Inflammatory macrophage treated with lipopolysaccharide for 1 hour (primary cell): ENCODE results near the gene CHD6.

Experiments
- DNase-seq, 2 donors: peaks; one replicate each; pipeline ENCODE4 v3.0.0-alpha.2; 2020 to 2022

CHD6 gene

GRCh38 chr20:41418739-41419293 lies 199.4 kb downstream of the CHD6 start:
- DNase-seq = no peak

GRCh38 chr20:41418031-41418430 lies 200.1 kb downstream of the CHD6 start:
- no peak for DNase-seq

DNA sequence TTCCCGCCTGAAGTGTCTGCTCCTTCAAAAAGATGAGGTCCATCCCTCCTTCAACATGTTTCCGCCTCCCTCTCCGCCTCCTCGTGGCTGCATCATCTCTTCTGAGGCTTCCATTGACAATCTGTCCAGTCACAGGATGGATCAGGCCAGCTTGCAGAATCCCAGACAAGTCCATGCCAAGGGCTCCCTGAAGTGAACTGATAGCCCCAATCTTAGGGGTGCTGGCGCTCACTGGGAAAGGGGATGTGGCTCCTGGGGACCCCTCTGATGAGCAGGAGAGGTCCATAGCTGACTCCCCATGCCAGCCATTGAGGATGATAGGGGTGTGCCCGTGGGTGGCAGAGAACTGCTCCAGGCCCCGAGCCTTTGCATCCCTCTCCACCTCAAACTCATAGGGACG lies 203.0 kb downstream of the CHD6 start:
- no peak for DNase-seq

DNA sequence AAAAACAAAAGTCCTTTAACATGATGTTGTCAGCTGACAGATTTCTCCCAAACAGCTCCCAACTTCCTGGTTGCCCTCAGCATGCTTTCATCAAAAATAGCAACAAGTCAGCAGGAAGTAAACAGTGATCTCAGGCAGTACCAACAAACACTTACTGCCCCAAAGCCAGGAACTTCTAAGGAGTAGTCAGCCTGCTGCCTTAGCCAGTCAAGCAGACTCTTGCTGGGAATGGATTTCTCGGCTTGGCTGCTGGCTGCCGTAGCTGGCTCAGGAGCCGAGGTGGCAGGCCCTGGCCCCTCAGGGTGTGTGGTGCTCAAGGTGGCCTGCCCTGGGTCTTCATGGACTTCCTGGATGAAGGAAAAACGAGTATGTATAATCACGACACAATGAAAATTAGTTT lies 205.0 kb downstream of the CHD6 start:
- DNase-seq = no peak

- DNase-seq = no peak
Observed at GRCh38 chr20:41412324-41413120, 205.7 kb downstream of the CHD6 start.

DNA sequence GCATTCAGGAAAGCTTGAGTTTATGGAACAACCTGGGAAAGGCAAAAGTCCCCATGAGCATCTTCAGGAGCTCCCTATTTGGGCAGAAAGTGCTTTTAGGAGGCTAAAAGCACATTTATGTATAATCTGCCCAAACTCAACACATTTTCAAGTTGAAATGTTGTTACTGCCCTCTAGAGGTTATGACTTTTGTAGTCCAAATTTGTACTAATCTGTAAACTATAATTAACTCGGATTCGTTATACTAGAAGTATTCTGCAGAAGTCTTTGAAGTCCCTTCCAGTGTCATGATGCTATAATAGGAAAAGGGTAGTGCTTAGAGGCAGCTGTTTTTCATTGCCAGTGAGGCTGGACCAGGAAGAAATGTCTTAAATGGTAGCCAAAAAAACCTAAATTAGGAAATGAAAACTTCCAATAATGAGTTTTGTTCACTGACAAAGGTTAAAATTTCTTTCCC lies 206.8 kb downstream of the CHD6 start:
- DNase-seq = peak in 1 of 2 donors; percentile 7

GRCh38 chr20:41408986-41409385 lies 209.2 kb downstream of the CHD6 start:
- no peak for DNase-seq

- no peak for DNase-seq
Observed at GRCh38 chr20:41408156-41408794, 209.9 kb downstream of the CHD6 start.

- DNase-seq = no peak
Observed at GRCh38 chr20:41407607-41408006, 210.6 kb downstream of the CHD6 start.

DNA sequence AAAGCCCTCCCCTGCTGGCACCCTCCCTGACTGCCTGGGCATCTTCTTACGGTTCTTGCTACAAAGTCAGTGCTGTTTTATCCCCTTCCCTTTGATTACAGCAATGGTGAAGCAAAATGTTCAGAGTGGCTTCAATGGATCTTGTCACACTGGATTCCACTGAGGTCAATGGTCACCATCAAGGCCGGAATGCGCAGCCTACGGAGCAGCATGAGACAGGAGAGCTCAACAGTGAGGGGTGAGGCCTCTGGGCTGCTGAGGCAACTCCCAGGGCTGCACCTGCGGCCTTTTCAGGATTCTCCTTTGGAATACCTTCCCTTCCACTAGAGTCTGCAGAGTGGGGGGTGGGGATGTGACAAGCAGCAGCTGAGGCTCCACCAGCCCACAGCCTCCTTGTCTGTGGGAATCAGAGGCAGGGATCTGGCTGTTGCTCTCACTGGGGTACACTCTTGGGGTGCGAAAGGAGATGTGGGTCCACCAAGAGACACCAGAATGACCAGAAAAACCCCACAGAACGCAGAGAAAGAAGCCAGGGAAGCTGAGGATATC lies 211.2 kb downstream of the CHD6 start:
- no peak for DNase-seq

DNA sequence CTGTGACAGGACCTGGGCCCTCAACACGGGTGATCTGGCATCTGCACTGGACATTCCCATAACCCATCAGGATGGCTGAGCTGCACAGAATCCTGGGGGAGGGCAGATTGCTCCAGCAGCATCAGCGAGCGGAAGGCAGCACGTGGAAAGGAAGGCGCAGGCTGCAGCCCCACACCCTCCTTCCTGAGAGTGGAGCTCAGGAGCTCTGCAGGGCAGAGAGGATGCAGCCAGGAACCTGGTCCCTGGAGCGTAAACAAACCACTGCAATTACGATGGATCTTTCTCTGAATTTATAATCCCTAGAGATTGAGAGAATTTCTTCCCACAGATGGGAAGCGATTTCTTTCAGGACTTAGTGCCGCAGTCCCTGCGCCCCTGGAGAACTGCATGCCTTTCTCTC lies 211.8 kb downstream of the CHD6 start:
- DNase-seq = no peak

GRCh38 chr20:41405436-41405835 lies 212.7 kb downstream of the CHD6 start:
- no peak for DNase-seq

DNA sequence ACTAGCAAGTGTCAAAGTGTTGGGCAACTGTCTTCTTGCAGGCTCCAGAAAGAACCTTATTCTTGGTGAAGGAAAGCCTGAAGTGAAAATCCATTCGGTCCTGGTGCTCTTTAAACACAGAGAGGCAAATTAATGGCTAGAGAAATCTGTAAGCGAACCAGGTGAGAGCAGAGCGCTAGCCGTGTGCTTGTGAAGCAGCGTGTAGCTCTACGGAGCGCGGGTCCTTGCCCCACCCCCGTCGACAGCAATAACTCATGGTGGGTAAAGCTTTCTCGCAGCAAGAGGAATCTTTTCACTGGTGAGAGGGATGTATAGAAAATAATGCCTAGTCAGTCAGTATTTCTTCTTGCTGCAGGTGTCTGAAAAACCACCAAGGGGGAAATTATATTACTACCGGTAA lies 214.6 kb downstream of the CHD6 start:
- no peak for DNase-seq

GRCh38 chr20:41398408-41398807 lies 219.8 kb downstream of the CHD6 start:
- DNase-seq = no peak

DNA sequence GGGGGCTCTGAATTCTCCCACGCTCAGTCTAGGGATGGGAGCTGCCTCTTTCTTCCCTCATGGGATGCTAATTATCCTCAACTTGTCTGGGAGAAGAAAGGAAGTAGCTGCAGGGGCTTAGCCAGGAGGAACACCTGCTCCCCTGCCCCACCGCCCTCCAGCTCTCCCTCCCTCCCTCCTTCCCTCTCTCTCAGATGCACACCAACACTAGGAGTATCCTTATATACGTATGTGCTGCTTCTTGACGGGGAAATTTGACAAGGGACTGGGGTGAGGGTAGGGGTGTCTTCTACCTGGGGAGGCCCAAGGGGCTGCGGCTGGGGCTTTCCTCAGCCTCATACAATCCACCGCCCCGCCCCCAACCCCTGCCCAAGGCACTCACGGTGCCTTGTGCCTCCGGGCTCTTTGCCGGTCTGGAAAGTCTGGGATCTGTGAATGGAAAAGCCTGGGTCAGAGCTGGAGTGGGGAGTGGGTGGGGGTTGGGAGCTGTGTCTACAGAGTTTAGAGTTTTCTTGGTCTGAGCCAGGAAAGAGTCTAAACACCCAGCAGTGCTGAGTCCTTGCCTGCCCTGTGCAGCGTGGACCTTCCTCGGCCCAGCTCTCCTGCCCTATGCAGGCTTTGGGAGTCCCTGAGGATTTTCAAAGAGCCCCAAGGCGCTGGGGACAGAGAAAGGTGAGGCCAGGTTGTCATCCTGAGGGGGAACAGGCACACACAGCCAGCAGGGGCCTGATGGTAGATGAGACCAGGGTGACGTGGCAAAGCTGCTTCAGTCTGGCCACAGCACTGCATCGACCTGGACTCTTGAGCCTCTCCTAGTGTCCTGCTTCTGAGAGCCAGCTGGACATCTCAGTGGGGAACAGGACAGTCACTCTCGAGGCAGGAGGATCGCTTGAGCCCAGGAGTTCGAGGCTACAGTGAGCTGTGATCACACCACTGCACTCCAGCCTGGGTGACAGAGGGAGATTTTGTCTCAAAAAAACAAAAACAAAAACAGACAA lies 222.2 kb downstream of the CHD6 start:
- no peak for DNase-seq

DNA sequence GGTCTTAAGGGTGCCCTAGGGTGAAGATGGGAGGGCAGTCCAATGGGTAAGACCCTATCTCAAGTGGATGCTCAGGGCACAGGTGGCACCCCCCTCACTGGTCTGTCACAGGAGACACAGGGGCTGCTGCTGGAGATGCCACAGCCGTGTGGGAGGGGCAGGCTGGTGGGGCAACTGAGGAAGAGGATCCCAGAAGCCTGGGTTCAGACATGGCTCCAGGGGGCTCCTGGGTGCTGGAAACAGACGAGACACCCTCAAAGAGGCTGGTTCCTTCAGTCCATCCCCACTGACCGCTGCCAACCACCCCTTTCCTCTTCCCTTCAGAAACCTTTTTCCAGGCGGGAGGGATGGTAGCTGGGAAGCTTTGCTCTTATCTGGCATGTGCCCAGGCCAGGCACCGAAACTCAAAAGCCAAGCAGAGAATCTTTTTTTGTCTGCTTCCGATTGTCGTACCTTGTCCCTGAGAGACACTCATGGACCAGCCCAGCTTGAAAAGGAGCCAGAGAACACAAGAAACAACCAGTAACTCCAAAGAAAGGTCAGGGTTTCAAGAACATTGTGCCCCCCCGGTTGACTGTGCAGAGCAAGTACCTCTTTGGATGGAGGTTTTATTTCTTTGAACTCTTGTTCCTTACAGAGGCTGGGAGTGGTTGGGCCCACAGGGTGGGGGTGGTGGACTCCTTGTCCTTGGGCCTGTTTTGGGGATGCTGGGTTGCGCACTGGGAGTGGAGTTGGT lies 223.1 kb downstream of the CHD6 start:
- no peak for DNase-seq

DNA sequence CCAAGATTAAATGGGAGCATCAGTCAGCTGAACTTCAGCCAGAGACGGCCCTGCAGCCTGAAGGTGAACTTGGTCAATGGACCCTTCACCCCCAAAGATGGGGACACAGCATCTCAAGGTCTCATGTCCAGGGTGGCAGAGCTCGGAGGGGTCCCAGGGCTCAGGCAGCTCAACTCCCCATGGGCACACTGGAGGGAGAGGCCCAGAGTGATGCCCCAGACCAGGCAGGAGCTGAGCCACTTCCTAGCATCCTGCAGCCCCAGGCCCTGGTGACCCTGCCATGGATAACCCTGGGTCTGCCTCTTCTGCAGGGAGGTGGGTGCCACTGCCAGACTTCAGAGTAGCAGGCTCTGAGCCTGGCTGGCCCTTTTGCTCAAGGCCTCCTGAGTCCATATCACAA lies 224.1 kb downstream of the CHD6 start:
- no peak for DNase-seq

GRCh38 chr20:41393705-41394066 lies 224.5 kb downstream of the CHD6 start:
- DNase-seq = no peak

- no peak for DNase-seq
Observed at GRCh38 chr20:41392871-41393704, 225.1 kb downstream of the CHD6 start.

- DNase-seq = no peak
Observed at GRCh38 chr20:41392295-41392694, 225.9 kb downstream of the CHD6 start.

DNA sequence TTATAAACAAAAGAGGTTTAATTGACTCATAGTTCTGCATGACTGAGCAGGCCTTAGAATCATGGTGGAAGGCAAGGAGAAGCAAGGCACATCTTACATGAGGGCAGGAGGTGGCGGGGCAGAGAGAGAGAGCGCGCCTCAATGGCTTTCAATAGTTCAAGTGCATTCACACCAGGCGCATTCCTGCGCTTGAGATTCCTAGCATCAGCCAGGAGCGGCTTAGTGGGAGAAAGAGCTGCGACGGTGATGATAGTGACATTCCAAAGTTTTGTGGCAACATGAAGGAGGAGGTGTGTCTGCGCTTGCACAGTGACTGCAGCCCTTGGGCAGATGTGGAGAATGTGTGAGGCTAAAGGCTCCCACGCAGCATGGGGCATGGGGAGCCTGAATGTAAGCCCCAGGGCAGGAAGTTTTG lies 226.6 kb downstream of the CHD6 start:
- DNase-seq = no peak
